ENCODE measurements around the gene PRDM5.

PRDM5 gene

GRCh38 chr4:120815361-120815760 lies 107.2 kb downstream of the PRDM5 start:
- DNase-seq = no peak

- DNase-seq = no peak
Observed at GRCh38 chr4:120814886-120815285, 107.6 kb downstream of the PRDM5 start.

GRCh38 chr4:120812216-120812615 lies 110.3 kb downstream of the PRDM5 start:
- no peak for DNase-seq

GRCh38 chr4:120809518-120809917 lies 113.0 kb downstream of the PRDM5 start:
- no peak for DNase-seq

- DNase-seq = no peak
Observed at GRCh38 chr4:120808475-120809141, 113.9 kb downstream of the PRDM5 start.

- no peak for DNase-seq
Observed at GRCh38 chr4:120801137-120801758, 121.3 kb downstream of the PRDM5 start.

- no peak for DNase-seq
Observed at GRCh38 chr4:120798570-120798969, 124.0 kb downstream of the PRDM5 start.

- DNase-seq = no peak
Observed at GRCh38 chr4:120796271-120796670, 126.3 kb downstream of the PRDM5 start.

- DNase-seq = no peak
Observed at GRCh38 chr4:120785202-120785601, 137.3 kb downstream of the PRDM5 start.

- no peak for DNase-seq
Observed at GRCh38 chr4:120777459-120777858, 145.1 kb downstream of the PRDM5 start.

GRCh38 chr4:120775431-120775830 lies 147.1 kb downstream of the PRDM5 start:
- no peak for DNase-seq

GRCh38 chr4:120773641-120774040 lies 148.9 kb downstream of the PRDM5 start:
- no peak for DNase-seq

- no peak for DNase-seq
Observed at GRCh38 chr4:120771907-120772306, 150.6 kb downstream of the PRDM5 start.

GRCh38 chr4:120770897-120771296 lies 151.6 kb downstream of the PRDM5 start:
- no peak for DNase-seq

- no peak for DNase-seq
Observed at GRCh38 chr4:120769227-120769626, 153.3 kb downstream of the PRDM5 start.

- no peak for DNase-seq
Observed at GRCh38 chr4:120765260-120765680, 157.3 kb downstream of the PRDM5 start.

- no peak for DNase-seq
Observed at GRCh38 chr4:120763650-120764049, 158.9 kb downstream of the PRDM5 start.

- no peak for DNase-seq
Observed at GRCh38 chr4:120761070-120761469, 161.5 kb downstream of the PRDM5 start.

GRCh38 chr4:120760047-120760446 lies 162.5 kb downstream of the PRDM5 start:
- no peak for DNase-seq

GRCh38 chr4:120755864-120756263 lies 166.7 kb downstream of the PRDM5 start:
- no peak for DNase-seq

GRCh38 chr4:120754590-120754989 lies 167.9 kb downstream of the PRDM5 start:
- DNase-seq = no peak

GRCh38 chr4:120753854-120754253 lies 168.7 kb downstream of the PRDM5 start:
- no peak for DNase-seq

- DNase-seq = no peak
Observed at GRCh38 chr4:120750152-120750525, 172.4 kb downstream of the PRDM5 start.

- no peak for DNase-seq
Observed at GRCh38 chr4:120749445-120750151, 172.9 kb downstream of the PRDM5 start.

All from stimulated activated CD4-positive, alpha-beta T cell treated with anti-CD3 and anti-CD28 coated beads, Interleukin-4, amount 100 ng/mL, for 1 hour (primary cell).